Effector memory CD4-positive, alpha-beta T cell (primary cell): ENCODE results near the gene SORD.
A peak's percentile ranks its signal among the peaks of the same experiment; 100 is the strongest.
"Not testable (repeated sequence)": the region's sequence is repeated elsewhere in the genome, so short reads cannot be mapped to it uniquely, and the experiment has no call there.

ENCODE experiments used
- DNase-seq, 3 donors: peaks; one replicate each; pipeline ENCODE4 v3.0.0-alpha.2; 2020
- H3K27ac ChIP-seq: 2 replicates; pipeline ENCODE4 v1.7.0; 2013; ENCODE audit warnings: mild to moderate bottlenecking, low read length, moderate library complexity; ENCODE audit not compliant: insufficient read depth, poor library complexity, severe bottlenecking
- H3K27me3 ChIP-seq: replicated peaks from 2 replicates; pipeline ENCODE4 v1.7.0; 2013; ENCODE audit warnings: mild to moderate bottlenecking, low read length; ENCODE audit not compliant: insufficient read depth, control insufficient read depth, poor library complexity, severe bottlenecking
- H3K36me3 ChIP-seq: 2 replicates; pipeline ENCODE4 v1.7.0; 2013; ENCODE audit warnings: mild to moderate bottlenecking, low read length, moderate library complexity; ENCODE audit not compliant: control insufficient read depth, insufficient read depth
- H3K4me1 ChIP-seq: 2 replicates; pipeline ENCODE4 v1.7.0; 2013; ENCODE audit warnings: low read length, mild to moderate bottlenecking; ENCODE audit not compliant: control insufficient read depth, insufficient read depth, poor library complexity, severe bottlenecking
- H3K4me3 ChIP-seq: 2 replicates; pipeline ENCODE4 v1.7.0; 2013; ENCODE audit warnings: low read length, low read depth, mild to moderate bottlenecking; ENCODE audit not compliant: insufficient read depth, poor library complexity, severe bottlenecking
- H3K9me3 ChIP-seq: 2 replicates; pipeline ENCODE4 v1.7.0; 2013; ENCODE audit warnings: mild to moderate bottlenecking, low read length, moderate library complexity; ENCODE audit not compliant: control insufficient read depth

SORD gene

DNA sequence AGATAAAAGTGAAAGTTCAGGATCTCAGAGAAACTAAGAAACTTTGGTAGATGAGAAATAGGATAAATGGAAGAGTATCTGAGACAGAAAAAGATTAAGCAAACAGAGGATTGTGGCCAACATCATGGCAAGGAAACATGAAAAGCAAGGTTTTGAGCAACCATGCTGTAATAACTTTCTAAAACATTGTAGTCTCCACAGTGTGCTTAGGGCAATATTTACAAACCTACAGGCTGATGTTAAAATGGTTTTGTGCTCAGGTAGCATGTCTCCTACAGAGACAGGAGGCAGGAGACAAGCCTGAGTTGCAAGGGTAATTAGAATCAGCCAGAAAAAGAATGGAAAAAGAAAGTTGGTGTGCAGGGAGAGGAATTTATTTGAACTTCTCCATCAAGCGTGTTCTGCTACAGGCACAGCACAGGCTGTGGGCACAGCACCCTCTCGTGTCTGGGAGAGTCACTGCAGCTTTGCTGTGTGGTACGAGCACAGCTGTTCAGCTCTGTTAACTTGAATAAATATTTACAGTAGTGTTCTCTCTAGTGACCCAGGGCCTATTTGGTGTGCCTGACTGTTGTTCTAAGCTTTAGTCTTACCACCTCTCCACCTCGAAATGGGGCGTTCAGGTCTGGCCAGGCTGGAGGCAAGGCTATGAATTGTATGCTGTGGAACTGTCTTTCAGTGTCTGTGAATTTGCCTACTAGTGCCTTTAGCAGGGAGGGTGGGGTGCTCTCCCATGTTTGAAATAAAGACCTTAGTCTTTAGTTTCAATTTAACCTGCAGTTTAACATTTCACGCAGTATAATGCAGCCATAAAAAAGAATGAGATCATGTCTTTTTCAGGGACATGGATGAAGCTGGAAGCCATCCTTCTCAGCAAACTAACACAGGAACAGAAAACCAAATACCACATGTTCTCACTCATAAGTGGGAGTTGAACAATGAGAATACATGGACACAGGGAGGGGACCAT, 14.1 kb downstream of the SORD start:
- not testable (repeated sequence) for H3K4me1 ChIP-seq, H3K4me3 ChIP-seq, H3K36me3 ChIP-seq, H3K27me3 ChIP-seq, H3K27ac ChIP-seq, H3K9me3 ChIP-seq
- peak; percentile 37 to 56 (median 42) for DNase-seq

DNA sequence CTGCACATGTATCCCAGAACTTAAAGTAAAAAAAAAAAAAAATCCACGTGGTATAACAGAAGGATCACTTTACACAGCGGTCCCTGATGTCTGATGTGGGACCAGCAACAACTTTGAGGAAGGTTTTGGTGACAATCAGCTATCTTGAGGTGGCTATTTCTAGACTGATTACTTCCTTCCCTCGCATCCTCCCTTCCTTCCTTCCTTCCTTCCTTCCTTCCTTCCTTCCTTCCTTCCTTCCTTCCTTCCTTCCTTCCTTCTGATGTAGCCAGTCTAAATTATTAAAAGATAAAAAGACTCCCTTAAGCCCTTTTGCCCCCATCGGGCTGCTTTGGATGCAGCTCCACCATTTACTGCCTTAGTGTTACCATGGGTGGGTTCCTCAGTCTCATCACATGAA, 14.9 kb downstream of the SORD start:
- DNase-seq, result no peak
- Histone ChIP-seq H3K27ac (no peak overlapping the region), H3K4me3 (no peak overlapping the region), H3K36me3 (no peaks in the 10 kb centered on the region), H3K27me3 (no peaks in the 10 kb centered on the region), H3K9me3 (no peaks in the 10 kb centered on the region), H3K4me1 (no peaks in the 10 kb centered on the region)

DNA sequence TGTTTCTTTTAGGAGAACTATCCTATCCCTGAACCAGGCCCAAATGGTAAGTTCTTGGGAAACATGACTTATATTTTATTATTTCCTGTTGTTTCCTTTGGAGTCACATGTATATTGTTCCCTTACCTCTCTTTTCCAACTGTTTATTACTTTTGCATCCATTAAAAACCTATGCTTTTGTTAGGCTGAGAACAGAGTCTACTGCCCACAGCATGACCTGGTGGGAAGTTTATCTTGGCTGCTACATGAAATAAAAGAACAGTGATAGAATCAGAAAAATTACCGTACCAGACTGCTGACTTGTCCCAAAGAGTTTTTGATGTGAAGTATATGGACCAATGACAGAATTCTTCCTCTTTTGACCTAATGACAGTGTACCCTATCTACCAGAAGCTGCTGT, 17.4 kb downstream of the SORD start:
- H3K4me1 ChIP-seq, H3K27me3 ChIP-seq, H3K9me3 ChIP-seq, H3K4me3 ChIP-seq, H3K36me3 ChIP-seq, DNase-seq, H3K27ac ChIP-seq: not testable (repeated sequence)

DNA sequence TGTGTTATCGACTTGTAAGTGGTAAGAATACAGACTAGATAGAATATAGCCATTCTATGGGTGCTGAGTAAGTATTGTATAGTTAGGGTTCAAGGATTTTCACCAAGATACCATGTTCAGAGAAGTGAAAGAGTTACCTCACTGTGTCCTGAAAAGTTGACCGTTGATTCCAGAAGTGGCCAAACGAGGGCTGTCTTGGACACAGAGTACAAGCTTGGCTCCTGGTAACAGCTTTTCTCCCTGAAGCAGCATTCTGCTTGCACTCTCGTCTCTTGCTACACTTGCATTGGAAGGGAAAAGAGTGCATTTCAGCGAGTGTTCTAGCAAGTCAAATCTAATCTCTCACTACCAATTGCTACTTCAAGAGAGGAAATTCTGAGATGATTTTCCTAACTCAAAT, 18.5 kb downstream of the SORD start:
- not testable (repeated sequence) for DNase-seq

DNA sequence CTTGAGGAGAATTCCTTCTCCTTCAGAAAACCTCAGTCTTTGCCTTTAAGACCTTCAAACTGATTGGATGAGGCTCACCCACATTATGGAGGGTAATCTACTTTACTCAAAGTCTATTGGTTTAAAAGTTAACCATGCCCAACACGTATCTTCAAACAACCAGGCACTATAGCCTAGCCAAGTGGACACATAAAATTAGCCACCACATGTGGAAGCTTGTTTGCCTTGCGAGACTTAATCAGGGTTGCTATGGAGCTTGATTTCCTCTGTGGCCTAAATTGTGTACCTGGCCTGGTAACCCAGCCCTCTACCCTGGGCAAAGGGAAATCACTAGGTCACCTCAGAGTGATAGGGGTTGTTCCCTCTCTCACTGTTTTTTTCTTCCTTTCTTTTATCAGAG, 19.9 kb downstream of the SORD start:
- not testable (repeated sequence) for H3K4me1 ChIP-seq, H3K4me3 ChIP-seq, H3K36me3 ChIP-seq, H3K27me3 ChIP-seq, H3K9me3 ChIP-seq, H3K27ac ChIP-seq, DNase-seq

More for the DNA sequence above, 18.5 kb downstream of the SORD start:
- H3K27me3 ChIP-seq, H3K4me1 ChIP-seq, H3K4me3 ChIP-seq, H3K36me3 ChIP-seq, H3K27ac ChIP-seq, H3K9me3 ChIP-seq: not testable (repeated sequence)

DNA sequence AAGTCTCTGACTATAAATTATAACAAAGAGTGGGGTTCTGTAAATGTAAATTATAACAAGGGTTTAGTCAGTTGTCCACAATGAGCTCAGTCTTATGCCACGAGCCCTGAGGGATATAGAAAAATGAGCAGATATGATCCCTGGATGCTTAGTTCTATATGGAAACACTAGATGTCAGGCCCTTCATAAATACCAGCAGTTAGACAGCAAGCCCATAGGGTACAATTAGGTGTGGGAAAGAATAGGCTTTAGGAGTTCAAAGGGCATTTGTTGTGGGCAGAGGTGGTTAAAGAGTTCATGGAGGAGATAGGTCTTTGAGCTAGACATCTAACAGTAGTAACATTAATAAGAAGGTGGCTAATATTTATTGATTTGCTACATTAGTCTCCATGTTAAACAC, 21.3 kb downstream of the SORD start:
- not testable (repeated sequence) for H3K4me3 ChIP-seq, H3K9me3 ChIP-seq, DNase-seq, H3K36me3 ChIP-seq, H3K27me3 ChIP-seq, H3K27ac ChIP-seq, H3K4me1 ChIP-seq

DNA sequence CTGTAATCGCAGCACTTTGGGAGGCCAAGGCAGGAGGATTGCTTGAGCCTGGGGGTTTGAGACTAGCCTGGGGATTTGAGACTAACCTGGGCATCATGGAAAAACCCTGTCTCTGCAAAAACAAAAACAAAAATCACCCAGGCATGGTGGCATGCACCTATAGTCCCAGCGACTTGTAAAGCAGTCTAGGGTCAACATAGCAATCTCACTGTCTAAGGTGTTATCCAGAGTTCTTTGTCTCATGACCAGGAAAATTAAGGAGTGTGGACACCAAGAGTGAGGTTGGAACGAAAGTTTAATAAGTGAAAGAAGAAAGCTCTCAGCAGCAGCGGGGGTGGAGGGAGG, 25.4 kb downstream of the SORD start:
- DNase-seq, H3K4me3 ChIP-seq, H3K9me3 ChIP-seq, H3K27me3 ChIP-seq, H3K36me3 ChIP-seq, H3K27ac ChIP-seq, H3K4me1 ChIP-seq: not testable (repeated sequence)

DNA sequence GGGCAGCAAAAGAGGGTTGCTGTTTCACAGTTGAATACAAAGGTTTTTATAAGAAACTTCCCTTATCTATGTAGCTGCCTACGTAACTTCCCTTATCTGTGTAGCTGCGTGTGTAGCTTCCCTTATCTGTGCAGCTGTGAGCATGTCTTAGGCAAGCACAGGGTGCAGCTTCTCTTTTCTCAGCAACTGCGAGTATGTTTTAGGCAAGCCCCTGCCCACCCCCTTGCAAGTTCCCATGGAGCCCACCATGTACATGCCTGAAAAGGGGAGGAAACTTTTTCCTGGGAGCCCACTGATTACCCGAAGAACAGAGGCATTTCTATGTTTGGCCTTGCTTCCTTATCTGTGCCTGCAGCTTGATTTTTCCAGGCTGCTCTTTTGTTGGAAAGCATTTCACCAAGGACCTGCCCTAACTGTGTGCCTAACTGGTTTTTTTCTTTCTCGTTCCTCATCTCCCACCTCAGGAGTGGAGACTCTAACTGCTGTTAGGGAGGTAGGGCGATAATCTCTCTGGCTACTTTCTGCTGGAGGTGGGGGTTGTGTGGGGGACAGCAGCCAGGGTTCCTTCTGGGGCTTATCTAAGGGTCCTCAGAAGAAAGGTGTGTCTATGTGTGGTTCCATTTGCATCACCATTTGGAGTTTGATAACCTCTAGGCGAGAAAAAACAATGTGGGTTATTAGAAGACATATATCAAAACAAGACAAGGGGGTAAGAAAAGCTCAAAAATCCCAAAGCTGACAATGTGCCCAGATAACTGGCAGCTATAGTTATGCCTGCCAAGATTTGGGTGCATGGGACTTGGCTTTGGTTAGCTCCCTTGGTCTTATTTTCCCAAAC, 26.0 kb downstream of the SORD start:
- H3K36me3 ChIP-seq, result no peaks in the 10 kb centered on the region
- no peak overlapping the region for H3K4me3 ChIP-seq
- H3K27ac ChIP-seq, result no peak overlapping the region
- no peaks in the 10 kb centered on the region for H3K9me3 ChIP-seq
- no peaks in the 10 kb centered on the region for H3K4me1 ChIP-seq
- no peaks in the 10 kb centered on the region for H3K27me3 ChIP-seq
- DNase-seq, result no peak

DNA sequence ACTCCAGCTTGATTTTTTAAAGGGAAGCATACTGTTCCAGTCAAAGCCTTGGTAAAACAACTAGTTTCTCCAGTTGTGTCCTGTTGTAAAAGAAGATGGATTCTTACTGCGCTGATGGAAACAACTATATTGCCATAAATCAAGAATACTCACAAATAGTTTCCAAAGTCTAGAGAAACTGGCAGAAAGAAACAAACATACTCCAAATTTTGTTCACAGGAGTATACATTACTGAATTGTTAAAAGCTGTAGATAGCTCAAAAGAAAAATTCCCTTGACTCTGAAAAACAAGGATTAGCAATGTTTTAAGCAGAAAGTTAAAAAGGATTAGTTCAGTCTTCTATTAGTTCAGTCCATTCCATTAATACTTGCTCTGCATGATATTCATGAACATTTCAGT, 27.6 kb downstream of the SORD start:
- no peak for DNase-seq
- Histone ChIP-seq H3K4me3 (no peak overlapping the region), H3K27ac (no peak overlapping the region), H3K9me3 (no peaks in the 10 kb centered on the region), H3K36me3 (no peaks in the 10 kb centered on the region), H3K4me1 (no peaks in the 10 kb centered on the region), H3K27me3 (no peaks in the 10 kb centered on the region)

DNA sequence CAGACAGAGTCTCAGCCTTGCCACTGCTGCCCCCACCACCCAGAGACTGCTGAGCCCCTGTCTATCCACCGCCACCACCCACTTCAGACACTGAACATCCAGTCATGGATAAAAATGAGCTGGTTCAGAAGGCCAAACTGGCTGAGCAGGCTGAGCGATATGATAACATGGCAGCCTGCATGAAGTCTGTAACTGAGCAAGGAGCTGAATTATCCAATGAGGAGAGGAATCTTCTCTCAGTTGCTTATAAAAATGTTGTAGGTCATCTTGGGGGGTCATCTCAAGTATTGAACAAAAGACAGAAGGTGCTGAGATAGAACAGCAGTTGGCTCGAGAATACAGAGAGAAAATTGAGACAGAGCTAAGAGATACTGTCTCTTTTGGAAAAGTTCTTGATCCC, 29.7 kb downstream of the SORD start:
- not testable (repeated sequence) for H3K27ac ChIP-seq, DNase-seq, H3K4me3 ChIP-seq, H3K9me3 ChIP-seq, H3K36me3 ChIP-seq, H3K27me3 ChIP-seq, H3K4me1 ChIP-seq
